Germinal center (tissue), 1 donor: ENCODE measurements around the gene ZC3H12D.

Experiments
- DNase-seq: peaks from one replicate; pipeline ENCODE4 v3.0.0; 2012; ENCODE audit warnings: mixed read lengths, low spot score

ZC3H12D gene

GRCh38 chr6:149409617-149410016 lies 75.2 kb downstream of the ZC3H12D start:
- DNase-seq = no peak

DNA sequence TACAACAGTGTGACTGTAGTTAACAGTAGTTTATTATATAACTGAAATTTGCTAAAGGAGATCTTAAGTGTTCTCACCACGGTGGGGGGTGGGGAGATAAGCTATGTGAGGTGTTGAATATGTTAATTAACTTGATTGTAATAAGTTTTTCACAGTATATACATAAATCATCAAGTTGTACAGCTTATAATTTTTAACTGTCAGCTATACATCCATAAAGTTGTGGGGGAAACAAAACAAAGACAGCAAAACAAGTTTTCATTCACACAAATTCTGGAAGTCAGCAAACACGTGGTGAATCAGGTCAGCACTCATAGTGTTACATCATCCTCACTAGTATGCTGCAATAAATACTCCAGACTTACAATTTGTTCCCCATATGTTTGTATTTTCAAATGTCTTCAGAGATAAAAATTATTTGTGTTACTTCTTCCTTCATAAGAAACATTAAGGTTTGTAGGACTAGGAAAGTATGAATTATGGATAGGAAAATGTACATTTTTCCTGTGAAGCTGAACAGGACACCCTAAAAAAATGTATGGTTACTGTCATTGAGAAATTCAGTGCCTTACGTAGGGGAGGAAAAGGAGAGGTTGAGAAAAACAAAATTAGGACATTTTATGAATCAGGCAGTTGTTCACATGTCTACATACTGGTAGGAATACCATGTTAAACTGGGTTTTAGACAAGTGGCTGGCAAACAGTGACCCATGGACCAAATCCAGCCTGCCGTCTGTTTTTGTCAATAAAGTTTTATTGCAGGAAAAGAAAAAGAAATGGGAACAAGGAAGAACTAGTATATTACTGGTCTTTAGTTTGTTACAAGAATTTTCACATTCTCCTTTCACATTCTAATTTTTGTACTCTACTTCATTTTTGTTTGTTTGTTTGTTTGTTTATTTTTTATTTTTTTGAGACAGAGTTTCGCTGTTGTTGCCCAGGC lies 78.7 kb downstream of the ZC3H12D start:
- no peak for DNase-seq

GRCh38 chr6:149403534-149403933 lies 81.3 kb downstream of the ZC3H12D start:
- no peak for DNase-seq

GRCh38 chr6:149400050-149400449 lies 84.8 kb downstream of the ZC3H12D start, which contains the start of gene SUMO4:
SUMO4 (plus strand) TSS chr6:149400262; CDS start chr6:149400392, 130 bp downstream.
- no peak for DNase-seq

- no peak for DNase-seq
Measured at GRCh38 chr6:149397384-149397783, 87.4 kb downstream of the ZC3H12D start.
